Gastrocnemius medialis (tissue), 4 donors: ENCODE results near the gene RPGR. TPM values are rescaled to one million over a fixed set of nuclear protein-coding genes. Genes with fewer than 3 reads are reported as not detected.

ENCODE experiments used
- ATAC-seq, 2 donors: fragments of 150-250 bp; one replicate each; pipeline ENCODE4 v1.9.1; 2016
- DNase-seq, 2 donors: peaks; one replicate each; pipeline ENCODE4 v3.0.0-alpha.2; 2019
- H3K27ac ChIP-seq, 4 donors: fragments of 200-600 bp; sonication (generic); 1 replicate in 1 of 4; 2 replicates in 3 of 4; pipeline ENCODE4 v1.5.1; 2016 to 2018; ENCODE audit warnings: mild to moderate bottlenecking in 2 of 4, moderate library complexity in 1 of 4
- H3K27me3 ChIP-seq, 3 donors: fragments of 200-600 bp; sonication (generic) in 2 of 3; 1 replicate in 1 of 3; 2 replicates in 2 of 3; pipeline versions ENCODE4 v1.5.1 to v1.6.0; 2016 to 2019; ENCODE audit warnings: mild to moderate bottlenecking in 1 of 3, moderate library complexity in 1 of 3
- H3K36me3 ChIP-seq, 2 donors: fragments of 200-600 bp; sonication (generic) in 1 of 2; one replicate each; pipeline ENCODE4 v1.5.1; 2017 to 2018
- H3K4me1 ChIP-seq, 2 donors: fragments of 200-600 bp; sonication (generic) in 1 of 2; one replicate each; pipeline ENCODE4 v1.5.1; 2016 to 2017; ENCODE audit warnings: mild to moderate bottlenecking in 2 of 2
- H3K4me3 ChIP-seq, 4 donors: fragments of 200-600 bp; sonication (generic) in 3 of 4; 1 replicate in 1 of 4; 2 replicates in 3 of 4; pipeline ENCODE4 v1.5.1; 2016 to 2019; ENCODE audit warnings: mild to moderate bottlenecking in 2 of 4
- H3K9me3 ChIP-seq, 3 donors: fragments of 200-600 bp; sonication (generic) in 2 of 3; 1 replicate in 1 of 3; 2 replicates in 2 of 3; pipeline ENCODE4 v1.5.1; 2016 to 2019
- POLR2A ChIP-seq, 2 donors: fragments of 450-650 bp; IDR thresholded peaks; one replicate each; pipeline ENCODE4 v1.6.1; 2017; ENCODE audit warnings: antibody characterized with exemption in 2 of 2, mild to moderate bottlenecking in 2 of 2, moderate library complexity in 2 of 2
- in situ Hi-C, 4 donors: fragments of 200-750 bp; cut with MboI; loops; one replicate each; pipeline versions ENCODE4 v1.15.0 to v1.8.0; 2017; ENCODE audit warnings: low sequenced_read_pairs in 4 of 4
- intact Hi-C: fragments of 100-400 bp; cut with DNase I; formaldehyde crosslinking; loops from one replicate; pipeline ENCODE4 v1.15.1; 2023; ENCODE audit warnings: low total_unique reads
- total RNA-seq, 4 donors: library from RNA; depleted of rRNA; stranded (reverse); fragments of >200 nt; gene quantifications; one replicate each; pipeline versions ENCODE4 v1.1.0 to v1.2.3, GENCODE V29; 2016
- TF ChIP-seq, protein P1 (sequence below), 5 experiments: fragments of 450-650 bp in 3 of 5; fragments of 200-600 bp in 2 of 5; sonication (generic) in 2 of 5; IDR thresholded peaks in 4 of 5; conservative IDR thresholded peaks in 1 of 5; 1 replicate in 4 of 5; 2 replicates in 1 of 5; pipeline ENCODE4 v1.5.1; 2016 to 2019; ENCODE audit warnings: antibody characterized with exemption in 5 of 5, mild to moderate bottlenecking in 3 of 5, moderate library complexity in 3 of 5

Gene RPGR
- total RNA-seq, 4 donors from 2014 or later, result 10.5 to 28.7 (median 13.7) TPM

DNA sequence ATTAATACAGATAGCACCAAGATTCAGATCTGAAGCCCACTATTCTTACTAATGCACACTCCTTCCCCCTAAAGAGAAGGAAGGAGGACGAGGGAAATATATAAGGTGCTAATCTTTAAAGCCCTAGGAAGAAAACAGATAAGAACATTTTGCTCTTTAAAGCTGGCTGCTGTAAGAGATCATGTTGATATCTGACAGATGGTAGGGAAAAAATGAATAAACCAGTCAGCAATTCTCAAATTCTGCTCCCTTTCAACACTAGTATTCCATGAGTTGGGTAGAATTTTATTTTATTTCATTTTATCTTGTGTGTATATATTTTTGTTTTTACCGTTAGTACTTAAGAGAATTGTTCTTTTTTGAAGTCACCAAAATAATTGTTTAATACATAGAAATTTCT lies 44.3 kb upstream of the RPGR start:
- H3K27ac ChIP-seq, result no peak overlapping the region
- H3K4me3 ChIP-seq, result no peak overlapping the region
- in situ Hi-C loops, result no loop called here
- no peak for TF ChIP-seq POLR2A (IDR thresholded peaks at IDR 0.05)
- TF ChIP-seq, protein P1, sequence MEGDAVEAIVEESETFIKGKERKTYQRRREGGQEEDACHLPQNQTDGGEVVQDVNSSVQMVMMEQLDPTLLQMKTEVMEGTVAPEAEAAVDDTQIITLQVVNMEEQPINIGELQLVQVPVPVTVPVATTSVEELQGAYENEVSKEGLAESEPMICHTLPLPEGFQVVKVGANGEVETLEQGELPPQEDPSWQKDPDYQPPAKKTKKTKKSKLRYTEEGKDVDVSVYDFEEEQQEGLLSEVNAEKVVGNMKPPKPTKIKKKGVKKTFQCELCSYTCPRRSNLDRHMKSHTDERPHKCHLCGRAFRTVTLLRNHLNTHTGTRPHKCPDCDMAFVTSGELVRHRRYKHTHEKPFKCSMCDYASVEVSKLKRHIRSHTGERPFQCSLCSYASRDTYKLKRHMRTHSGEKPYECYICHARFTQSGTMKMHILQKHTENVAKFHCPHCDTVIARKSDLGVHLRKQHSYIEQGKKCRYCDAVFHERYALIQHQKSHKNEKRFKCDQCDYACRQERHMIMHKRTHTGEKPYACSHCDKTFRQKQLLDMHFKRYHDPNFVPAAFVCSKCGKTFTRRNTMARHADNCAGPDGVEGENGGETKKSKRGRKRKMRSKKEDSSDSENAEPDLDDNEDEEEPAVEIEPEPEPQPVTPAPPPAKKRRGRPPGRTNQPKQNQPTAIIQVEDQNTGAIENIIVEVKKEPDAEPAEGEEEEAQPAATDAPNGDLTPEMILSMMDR (IDR thresholded peaks at IDR 0.05 in 4 of 5, conservative IDR thresholded peaks at IDR 0.05 in 1 of 5), result no peak
- H3K9me3 ChIP-seq, result no peaks in the 10 kb centered on the region
- no peaks in the 10 kb centered on the region for H3K36me3 ChIP-seq
- no peaks in the 10 kb centered on the region for H3K4me1 ChIP-seq
- ATAC-seq, result no peak
- intact Hi-C loops, result no loop called here
- peaks cover 0 to 5% (median 0%) of the 10 kb centered on the region in 3 donors for H3K27me3 ChIP-seq
- DNase-seq, result no peak

DNA sequence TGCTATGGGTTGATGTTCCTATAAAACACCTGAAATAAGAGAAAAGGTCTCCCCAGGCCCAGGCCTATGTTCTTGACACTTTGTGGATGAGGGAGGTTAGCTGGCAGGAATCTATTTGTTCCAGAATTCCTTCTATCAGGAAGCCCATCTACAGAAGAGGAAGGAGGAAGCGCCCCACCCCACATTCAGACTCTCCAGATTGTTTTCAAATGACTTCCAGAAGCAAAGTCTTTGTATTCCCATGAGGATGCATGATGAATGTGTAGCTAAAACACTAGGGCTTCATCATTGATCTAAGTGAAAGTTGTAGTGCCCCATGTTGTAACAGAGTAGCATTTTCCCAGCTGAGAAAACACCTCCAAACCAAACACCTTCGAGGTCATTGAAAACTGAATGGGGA lies 41.5 kb upstream of the RPGR start:
- in situ Hi-C loops (no loop called here), intact Hi-C loops (no loop called here)
- H3K9me3 ChIP-seq, result no peaks in the 10 kb centered on the region
- H3K4me3 ChIP-seq, result no peak overlapping the region
- ATAC-seq, result no peak
- H3K27ac ChIP-seq, result no peak overlapping the region
- TF ChIP-seq, protein P1 (IDR thresholded peaks at IDR 0.05 in 4 of 5, conservative IDR thresholded peaks at IDR 0.05 in 1 of 5), result no peak
- TF ChIP-seq POLR2A (IDR thresholded peaks at IDR 0.05), result no peak
- no peak for DNase-seq
- no peaks in the 10 kb centered on the region for H3K4me1 ChIP-seq
- no peaks in the 10 kb centered on the region for H3K27me3 ChIP-seq
- H3K36me3 ChIP-seq, result no peaks in the 10 kb centered on the region

DNA sequence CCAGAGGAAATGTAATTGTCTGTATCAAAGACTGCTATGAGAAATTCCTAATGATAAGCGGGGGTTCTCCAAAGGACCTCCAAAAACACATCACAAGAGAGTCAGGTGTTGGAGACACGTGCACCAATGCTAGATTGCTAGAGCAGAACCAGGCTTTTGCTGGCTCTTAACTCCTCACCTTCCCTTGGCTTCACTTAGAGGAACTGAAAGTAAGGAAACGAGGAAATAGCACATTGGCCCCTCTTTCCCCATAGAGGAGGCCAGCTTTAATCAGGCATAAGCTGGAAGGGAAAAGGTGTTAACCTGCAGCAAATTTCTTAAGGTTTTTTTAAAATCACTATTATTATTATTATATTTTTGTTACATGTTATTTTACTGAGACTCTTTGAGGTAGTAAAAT lies 38.6 kb upstream of the RPGR start:
- TF ChIP-seq, protein P1 (IDR thresholded peaks at IDR 0.05 in 4 of 5, conservative IDR thresholded peaks at IDR 0.05 in 1 of 5), result no peak
- no peak for TF ChIP-seq POLR2A (IDR thresholded peaks at IDR 0.05)
- in situ Hi-C loops, result no loop called here

GRCh38 chrX:38363046-38363445 lies 35.7 kb upstream of the RPGR start:
- TF ChIP-seq, protein P1 (IDR thresholded peaks at IDR 0.05 in 4 of 5, conservative IDR thresholded peaks at IDR 0.05 in 1 of 5), result no peak
- TF ChIP-seq POLR2A (IDR thresholded peaks at IDR 0.05), result no peak
- Histone ChIP-seq H3K4me1 (no peaks in the 10 kb centered on the region), H3K9me3 (no peaks in the 10 kb centered on the region), H3K36me3 (no peaks in the 10 kb centered on the region), H3K27me3 (no peaks in the 10 kb centered on the region), H3K4me3 (no peak overlapping the region), H3K27ac (no peak overlapping the region)
- in situ Hi-C loops, result no loop called here
- intact Hi-C loops, result no loop called here
- ATAC-seq, result no peak
- DNase-seq, result no peak

More for the DNA sequence above, 38.6 kb upstream of the RPGR start:
- DNase-seq (no peak), ATAC-seq (no peak)
- Histone ChIP-seq H3K27me3 (no peaks in the 10 kb centered on the region), H3K27ac (no peak overlapping the region), H3K36me3 (no peaks in the 10 kb centered on the region), H3K4me3 (no peak overlapping the region), H3K9me3 (no peaks in the 10 kb centered on the region), H3K4me1 (no peaks in the 10 kb centered on the region)
- intact Hi-C loops, result no loop called here
